Kidney tubule cell (primary cell): Measurements from ENCODE around the gene NINJ2.

Source experiments
- DNase-seq: peaks from one replicate; pipeline ENCODE4 v3.0.0-alpha.2; 2018; ENCODE audit warnings: low spot score

The NINJ2 gene

GRCh38 chr12:673849-674248, 10.6 kb upstream of the NINJ2 start:
- no peak for DNase-seq

- DNase-seq = no peak
Observed at GRCh38 chr12:669576-669945, 6.3 kb upstream of the NINJ2 start.

- DNase-seq = no peak
Observed at GRCh38 chr12:668090-668481, 4.8 kb upstream of the NINJ2 start.

- no peak for DNase-seq
Observed at GRCh38 chr12:666766-667308, 3.6 kb upstream of the NINJ2 start.

- no peak for DNase-seq
Observed at GRCh38 chr12:666066-666465, 2.8 kb upstream of the NINJ2 start.

- no peak for DNase-seq
Observed at GRCh38 chr12:664779-665092, 1.5 kb upstream of the NINJ2 start.

- no peak for DNase-seq
Observed at GRCh38 chr12:664075-664778, 982 bp upstream of the NINJ2 start.

GRCh38 chr12:662566-663292, 516 bp downstream of the NINJ2 start:
- DNase-seq = no peak

- DNase-seq = no peak
Observed at GRCh38 chr12:661720-662486, 1.3 kb downstream of the NINJ2 start.

- no peak for DNase-seq
Observed at GRCh38 chr12:659090-659683, 4.1 kb downstream of the NINJ2 start.

GRCh38 chr12:650983-651382, 12.3 kb downstream of the NINJ2 start:
- no peak for DNase-seq

GRCh38 chr12:647385-648085, 15.7 kb downstream of the NINJ2 start:
- no peak for DNase-seq

- DNase-seq = no peak
Observed at GRCh38 chr12:646442-647384, 16.5 kb downstream of the NINJ2 start.

GRCh38 chr12:645563-646071, 17.6 kb downstream of the NINJ2 start:
- peak; percentile 55 for DNase-seq

GRCh38 chr12:644818-645552, 18.3 kb downstream of the NINJ2 start:
- no peak for DNase-seq

GRCh38 chr12:644303-644639, 19.0 kb downstream of the NINJ2 start:
- DNase-seq = no peak

- DNase-seq = no peak
Observed at GRCh38 chr12:643475-644302, 19.6 kb downstream of the NINJ2 start.

- DNase-seq = peak; percentile 77
Observed at GRCh38 chr12:642633-643474, 20.4 kb downstream of the NINJ2 start.
